NCI-H82 (cell line): Measurements from ENCODE around the gene RIMBP3C.
"Not testable (repeated sequence)": the region's sequence is repeated elsewhere in the genome, so short reads cannot be mapped to it uniquely, and the experiment has no call there.

Experiments used
- DNase-seq: peaks from one replicate; lab custom pipeline; 2025; lab: John Stamatoyannopoulos, UW

The RIMBP3C gene, protein sequence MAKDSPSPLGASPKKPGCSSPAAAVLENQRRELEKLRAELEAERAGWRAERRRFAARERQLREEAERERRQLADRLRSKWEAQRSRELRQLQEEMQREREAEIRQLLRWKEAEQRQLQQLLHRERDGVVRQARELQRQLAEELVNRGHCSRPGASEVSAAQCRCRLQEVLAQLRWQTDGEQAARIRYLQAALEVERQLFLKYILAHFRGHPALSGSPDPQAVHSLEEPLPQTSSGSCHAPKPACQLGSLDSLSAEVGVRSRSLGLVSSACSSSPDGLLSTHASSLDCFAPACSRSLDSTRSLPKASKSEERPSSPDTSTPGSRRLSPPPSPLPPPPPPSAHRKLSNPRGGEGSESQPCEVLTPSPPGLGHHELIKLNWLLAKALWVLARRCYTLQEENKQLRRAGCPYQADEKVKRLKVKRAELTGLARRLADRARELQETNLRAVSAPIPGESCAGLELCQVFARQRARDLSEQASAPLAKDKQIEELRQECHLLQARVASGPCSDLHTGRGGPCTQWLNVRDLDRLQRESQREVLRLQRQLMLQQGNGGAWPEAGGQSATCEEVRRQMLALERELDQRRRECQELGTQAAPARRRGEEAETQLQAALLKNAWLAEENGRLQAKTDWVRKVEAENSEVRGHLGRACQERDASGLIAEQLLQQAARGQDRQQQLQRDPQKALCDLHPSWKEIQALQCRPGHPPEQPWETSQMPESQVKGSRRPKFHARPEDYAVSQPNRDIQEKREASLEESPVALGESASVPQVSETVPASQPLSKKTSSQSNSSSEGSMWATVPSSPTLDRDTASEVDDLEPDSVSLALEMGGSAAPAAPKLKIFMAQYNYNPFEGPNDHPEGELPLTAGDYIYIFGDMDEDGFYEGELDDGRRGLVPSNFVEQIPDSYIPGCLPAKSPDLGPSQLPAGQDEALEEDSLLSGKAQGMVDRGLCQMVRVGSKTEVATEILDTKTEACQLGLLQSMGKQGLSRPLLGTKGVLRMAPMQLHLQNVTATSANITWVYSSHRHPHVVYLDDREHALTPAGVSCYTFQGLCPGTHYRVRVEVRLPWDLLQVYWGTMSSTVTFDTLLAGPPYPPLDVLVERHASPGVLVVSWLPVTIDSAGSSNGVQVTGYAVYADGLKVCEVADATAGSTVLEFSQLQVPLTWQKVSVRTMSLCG (N-terminal part only)

DNA sequence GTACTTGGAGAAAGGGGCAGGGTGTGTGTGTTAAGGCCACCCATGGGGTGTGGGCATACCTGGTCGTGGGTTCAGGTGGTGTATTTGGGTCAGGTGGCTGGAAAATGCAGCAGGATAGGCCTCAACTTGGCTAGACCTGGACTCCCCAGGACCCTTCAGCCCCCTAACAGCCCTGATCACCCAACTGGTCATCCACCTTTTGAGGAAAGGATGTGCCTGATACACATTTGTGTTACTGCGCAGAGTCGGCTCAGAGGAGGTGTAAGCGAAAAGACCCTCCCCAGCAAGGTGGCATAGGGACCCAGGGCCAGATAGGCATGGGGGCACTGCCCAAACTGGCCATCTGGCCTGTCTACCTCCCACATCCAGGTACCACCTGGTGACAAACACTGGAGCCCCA, at the start of gene RIMBP3C:
Gene RIMBP3C (minus strand): TSS at position 101 of the 400 bp plus-strand sequence. CDS start 485 bp downstream, outside the sequence.
- DNase-seq = not testable (repeated sequence)

DNA sequence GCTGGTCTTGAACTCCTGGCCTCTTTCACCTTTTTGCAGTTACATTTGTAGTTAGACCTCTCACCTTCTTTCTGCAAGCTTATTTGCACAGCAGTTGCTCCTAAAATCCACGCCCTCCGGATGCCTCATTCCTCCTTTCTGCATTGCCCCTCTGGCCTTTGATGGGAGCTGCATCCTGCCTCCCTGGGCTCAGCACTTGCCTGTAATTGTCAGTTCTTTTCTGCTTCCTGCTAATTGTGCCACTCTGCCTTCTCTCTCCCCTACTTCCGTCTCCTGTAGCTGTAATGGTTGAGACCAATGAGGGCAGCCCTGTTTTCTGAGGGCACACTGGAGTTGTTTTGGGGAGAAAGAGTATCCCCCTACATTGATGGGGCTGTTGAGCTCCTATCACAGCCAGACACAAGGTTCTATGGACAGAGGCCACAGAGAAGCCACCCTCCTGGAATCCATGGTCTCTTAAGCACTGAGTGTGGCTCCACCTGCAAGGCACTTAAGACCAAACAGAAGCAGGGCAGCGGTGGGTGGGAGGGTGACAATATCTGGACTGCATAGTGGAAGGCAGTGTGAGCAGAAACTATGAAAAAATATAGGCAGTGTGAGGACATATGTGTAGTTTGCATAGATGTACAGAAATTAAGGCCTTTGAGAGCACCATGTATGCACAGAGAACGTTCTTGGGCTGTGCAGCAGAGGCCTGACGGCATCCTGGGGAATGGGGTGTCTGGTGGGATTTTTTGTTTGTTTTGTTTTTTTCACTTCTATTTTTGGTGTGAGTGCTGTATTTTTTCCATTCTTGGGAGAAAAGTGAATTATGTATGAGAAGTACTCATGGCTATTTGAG, 48.0 kb upstream of the RIMBP3C start:
- DNase-seq = no peak

DNA sequence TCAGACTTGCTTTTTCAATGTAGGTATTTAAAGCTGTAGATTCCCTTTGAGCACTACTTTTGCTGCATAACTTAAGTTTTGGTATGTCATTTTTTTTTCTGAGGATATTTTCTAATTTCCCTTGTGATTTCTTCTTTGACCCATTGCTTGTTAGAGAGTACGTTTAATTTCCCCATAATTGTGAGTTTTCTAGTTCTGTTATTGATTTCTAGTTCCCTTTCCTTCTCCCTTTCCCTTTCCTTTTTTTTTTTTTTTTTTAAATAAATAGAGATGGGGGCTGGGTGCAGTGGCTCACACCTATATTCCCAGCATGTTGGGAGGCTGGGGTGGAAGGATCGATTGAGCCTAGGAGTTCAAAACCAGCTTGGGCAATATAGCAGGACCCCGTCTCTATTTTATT, 47.0 kb upstream of the RIMBP3C start:
- no peak for DNase-seq

DNA sequence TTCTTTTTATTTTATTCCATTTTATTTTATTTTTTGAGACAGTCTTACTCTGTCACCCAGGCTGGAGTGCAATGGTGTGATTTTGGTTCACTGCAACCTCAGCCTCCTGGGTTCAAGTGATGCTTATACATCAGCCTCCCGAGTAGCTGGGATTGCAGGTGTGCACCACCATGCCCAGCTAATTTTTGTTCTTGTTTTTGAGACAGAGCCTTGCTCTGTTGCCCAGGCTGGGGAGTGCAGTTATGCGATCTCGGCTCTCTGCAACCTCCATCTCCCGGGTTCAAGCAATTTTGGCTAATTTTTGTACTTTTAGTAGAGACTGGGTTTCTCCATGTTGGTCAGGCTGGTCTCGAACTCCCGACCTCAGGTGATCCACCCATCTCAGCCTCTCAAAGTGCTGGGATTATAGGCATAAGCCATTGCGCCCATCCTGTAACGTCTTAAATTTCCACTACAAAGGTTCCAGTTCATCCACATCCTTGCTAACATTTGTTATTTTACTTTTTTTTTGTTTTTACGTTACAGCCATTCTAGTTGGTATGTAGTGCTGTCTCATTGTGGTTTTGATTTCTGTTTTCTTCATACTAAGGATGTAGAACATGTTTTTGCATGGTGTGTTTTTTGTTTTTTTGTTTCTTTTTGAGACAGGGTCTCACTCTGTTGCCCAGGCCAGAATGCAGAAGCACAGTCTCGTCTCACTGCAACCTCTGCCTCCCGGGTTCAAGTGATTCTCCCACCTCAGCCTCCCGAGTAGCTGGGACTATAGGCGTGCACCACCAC, 45.3 kb upstream of the RIMBP3C start:
- not testable (repeated sequence) for DNase-seq

DNA sequence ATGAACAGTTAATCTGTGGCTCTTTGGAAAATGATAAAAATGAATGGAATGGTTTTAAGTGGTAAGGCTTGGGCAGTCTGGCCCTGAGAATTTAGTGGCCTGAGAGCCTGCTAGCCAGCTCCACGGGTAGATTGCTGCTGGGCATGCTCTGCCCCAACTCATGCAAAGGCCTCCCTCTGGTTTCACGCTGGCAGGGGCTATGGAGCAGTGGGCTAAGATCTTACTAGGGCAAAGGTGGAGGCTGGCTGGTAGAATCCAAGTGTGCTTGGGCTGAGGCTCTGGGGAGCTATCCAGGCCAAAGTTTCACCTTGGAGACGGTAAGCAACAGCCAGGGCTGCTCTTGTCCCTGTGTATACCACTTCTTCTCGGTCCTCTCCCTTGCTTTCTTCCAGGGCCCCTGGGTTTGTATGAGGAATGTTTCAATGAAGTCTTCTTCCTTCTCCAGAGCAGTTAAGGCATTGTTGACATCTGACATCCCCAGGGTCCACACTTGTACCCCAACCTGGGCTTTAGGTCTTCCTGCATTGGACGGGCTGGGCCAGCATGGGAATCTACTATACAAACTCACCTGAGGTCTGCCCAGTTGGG, 43.7 kb upstream of the RIMBP3C start:
- no peak for DNase-seq

DNA sequence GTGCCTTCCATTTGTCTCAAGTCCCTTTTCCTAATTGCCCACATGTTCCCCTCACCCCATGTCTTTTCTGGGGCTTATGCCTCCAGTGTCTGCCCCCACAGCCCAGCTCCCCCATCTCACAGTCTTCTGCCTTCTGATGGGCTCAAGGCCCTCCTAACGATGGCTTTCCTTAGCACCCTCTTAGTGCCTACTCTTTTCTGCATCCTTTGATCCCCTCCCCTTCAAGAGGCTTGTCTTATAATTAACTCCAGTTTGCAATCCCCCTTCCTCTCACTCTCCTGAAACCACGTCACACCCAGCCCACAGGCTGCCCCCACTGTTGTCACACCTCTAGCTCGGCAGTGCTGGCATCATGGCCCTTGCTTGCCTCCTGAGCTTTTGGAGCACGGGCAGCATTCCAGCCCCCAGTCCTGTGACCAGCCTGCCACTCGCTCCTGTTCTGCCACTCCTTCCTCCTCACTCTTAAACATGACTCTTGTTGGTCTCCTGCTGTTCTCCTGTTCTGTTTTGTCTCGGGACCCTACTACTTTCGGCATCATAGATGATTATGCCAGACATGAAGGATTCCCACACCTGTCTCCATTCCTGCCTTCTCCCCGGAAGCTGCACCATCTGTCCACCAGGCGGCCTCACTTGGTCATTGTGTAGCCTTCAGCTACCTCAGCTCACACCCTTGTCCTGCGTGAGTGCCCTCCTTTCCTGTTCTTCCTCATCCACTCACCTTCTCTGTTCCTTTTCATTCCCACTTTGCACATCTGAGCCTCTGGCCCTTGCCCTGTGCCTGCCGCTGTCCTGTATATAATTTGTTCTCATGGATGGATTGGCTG, 42.4 kb upstream of the RIMBP3C start:
- DNase-seq = peak; percentile 37

DNA sequence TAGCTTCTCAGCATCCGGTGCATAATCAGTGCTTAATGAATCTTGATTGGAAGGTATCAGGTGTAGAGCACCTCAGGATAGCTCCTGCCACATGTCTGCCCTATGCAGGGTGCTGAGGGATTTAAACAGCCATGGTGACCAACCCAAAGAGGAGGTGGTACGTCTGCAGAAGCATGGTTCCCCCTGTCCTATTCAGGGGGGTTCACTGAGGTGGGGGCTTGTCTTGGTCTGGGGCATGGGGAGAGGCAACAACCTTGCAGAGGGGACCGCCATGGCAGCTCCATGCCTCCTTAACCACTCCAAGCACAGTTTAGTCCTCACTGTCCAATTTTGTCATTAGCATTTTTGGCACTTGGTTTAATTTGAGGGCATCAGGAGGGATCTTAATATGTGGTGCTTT, 41.2 kb upstream of the RIMBP3C start:
- DNase-seq = no peak

DNA sequence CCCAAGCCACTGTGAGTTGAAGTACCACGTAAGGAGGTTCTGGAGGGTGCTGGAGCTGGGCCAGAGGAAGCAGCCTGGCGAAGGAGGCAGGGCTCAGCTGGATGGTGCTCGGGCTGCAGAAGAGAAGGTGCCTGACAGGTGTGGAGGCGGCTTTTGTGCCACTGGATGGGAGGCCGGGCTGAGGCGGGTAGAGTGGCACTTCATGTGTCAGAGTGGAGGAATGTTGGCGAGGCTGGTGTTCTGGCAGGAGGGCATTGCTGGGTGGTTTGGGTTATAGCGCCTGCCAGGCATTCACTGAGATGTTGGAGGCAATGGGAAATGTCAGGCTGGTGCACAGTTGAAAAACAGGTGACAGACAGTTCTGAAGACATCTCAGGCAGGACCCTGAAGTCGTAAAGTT, 40.4 kb upstream of the RIMBP3C start:
- no peak for DNase-seq

DNA sequence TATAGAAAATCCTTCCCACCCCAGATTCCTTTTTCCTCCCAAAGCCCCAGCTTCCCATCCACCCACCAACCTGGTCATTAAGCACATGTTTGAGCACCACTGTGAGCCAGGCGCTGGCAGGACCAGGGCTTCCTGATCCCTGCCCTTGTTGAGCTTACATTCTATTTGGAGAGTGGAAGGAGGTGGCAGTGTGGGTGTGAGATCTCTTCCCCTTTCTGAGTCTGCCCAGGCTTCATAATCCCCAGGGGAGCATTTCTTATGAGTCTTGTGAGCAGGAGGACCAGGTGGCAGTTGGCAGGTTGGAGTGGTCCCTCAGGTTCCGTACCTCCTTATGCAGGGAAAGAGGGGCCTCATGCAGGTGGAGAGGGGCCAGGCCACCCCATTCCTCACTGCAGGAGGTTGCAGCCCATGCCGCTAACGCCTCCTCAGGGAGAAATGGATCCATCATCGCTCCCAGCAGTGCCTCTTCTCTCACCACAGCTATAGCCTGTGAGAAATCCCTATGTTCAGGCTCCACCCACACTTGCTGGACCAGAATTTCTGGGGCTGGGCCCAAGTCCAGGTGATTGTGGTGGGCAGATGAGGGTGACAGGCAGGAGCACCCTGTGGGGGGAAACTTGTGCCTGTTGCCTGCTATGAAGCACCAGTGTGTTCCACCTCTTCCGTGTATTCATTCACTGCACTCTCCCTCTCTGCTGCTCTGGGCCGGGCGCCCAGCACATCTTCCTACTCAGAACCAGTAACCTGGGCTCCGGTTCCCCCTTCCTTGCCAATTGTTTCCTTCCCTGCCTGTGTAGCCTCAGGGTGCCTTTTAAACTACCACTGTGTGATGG, 39.8 kb upstream of the RIMBP3C start:
- no peak for DNase-seq

DNA sequence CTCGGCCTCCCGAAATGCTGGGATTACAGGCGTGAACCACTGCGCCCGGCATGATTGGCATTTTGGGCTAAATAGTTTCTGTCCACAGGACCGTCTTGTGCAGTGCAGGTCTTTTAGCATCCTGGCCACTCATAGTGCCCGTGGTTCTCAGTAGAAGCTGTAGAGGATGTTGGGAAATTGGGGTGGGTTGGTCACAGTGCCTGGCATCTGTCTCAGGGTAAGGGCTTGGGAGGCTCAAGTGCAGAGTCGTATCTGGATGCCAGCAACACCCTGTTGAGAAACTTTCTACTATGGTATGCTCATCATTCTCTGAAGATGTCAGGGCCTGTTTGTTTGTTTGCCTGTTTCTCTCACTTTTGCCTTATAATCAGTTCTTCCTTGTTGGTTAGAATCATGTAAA, 38.1 kb upstream of the RIMBP3C start:
- no peak for DNase-seq

DNA sequence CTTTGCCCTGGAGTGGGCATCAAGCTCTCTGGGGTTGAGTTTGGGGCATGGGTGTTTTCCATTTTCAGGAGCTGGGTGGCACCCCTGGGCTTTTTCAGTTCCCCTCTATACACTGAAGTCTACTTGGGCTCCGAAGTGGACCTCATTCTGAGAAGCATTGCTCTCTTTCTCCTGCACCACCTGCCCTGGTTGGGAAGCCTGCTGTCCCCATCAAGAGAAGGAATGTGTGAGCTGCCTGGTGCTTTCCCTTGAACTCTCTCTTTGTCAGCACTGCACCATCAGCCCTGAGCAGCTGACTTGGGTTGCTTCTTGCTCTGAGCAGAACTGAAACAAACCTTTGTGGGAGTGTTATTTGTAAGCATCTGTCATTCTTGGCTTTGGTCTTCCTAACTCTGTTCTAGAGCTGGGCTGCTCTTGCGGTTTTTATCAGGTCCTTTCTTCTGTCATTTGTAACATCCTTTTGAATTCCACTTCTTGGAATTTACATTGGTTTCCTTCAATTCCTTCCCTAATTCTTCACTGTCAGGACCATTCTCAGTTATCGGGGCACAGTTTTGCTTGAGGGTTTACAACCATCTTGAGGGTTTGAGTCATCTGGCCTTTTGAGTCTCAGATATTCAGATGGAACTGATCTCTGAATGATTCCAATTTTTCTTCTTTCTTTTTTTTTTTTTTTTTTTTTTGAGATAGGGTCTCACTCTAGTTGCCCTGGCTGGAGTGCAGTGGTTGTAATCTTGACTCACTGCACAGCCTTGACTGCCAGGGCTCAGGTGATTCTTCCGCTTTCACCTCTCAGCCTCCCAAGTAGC, 36.7 kb upstream of the RIMBP3C start:
- no peak for DNase-seq

DNA sequence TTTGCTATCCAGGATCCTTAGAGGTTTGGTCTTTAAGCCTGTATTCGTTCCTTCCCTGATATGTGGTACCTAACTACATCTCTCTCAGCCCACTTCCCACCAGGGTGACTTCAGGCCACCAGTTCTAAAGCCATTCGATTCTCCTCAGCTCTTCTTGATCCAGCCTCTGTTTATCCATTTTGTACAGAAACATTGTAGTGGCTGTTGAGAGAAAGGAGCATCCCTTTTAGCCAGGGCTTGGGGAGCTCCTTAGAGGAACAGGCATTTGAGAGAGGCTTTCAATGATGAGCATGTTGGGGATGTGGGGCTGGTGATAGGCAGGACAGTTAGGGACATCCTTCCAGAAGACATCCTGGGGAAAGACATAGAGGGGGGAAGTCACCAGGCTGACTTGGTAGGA, 34.1 kb upstream of the RIMBP3C start:
- no peak for DNase-seq

DNA sequence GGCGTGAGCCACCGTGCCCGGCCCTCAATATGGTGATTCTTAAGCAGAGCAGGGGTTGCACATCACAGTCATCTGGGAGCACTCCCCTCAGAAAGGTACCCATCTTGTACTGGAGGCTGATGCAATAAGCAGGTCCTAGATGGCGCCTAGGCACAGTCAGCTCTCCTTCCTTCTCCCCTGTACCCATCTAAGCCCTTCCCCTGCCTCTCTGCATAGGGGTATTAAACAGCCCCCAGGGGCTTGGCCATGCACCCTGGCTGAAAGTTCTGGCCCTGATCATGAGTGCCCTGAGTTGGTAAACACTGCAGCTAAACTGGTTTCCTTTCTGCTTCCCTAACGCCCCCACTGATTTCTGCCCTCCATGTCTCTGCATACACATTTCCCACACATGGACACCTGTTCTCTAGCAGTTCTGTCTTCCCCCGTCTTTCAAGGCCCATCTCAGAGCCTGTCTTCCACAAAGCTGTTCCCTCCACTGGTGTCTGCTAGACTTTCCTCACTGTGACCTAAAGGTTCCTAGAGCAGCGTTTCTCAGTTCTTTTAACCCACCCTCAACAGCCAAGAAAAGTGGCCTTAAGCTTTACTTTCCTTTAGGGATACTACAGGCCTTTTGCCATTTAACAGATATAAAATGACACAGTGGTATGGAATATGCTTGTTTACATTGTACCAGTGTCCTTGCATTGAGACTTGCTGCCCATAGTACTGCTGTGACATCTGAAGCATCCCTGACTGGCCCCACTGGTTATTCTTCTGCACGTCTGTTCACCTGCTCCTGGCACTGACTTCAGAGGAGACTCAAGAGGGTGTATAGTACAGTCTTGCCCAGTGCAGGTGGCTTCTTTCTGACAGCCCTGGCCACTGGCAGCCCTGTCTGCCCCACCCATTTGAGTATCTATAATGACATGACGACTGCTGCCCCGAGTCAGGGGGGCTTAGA, 31.8 kb upstream of the RIMBP3C start:
- DNase-seq = no peak

DNA sequence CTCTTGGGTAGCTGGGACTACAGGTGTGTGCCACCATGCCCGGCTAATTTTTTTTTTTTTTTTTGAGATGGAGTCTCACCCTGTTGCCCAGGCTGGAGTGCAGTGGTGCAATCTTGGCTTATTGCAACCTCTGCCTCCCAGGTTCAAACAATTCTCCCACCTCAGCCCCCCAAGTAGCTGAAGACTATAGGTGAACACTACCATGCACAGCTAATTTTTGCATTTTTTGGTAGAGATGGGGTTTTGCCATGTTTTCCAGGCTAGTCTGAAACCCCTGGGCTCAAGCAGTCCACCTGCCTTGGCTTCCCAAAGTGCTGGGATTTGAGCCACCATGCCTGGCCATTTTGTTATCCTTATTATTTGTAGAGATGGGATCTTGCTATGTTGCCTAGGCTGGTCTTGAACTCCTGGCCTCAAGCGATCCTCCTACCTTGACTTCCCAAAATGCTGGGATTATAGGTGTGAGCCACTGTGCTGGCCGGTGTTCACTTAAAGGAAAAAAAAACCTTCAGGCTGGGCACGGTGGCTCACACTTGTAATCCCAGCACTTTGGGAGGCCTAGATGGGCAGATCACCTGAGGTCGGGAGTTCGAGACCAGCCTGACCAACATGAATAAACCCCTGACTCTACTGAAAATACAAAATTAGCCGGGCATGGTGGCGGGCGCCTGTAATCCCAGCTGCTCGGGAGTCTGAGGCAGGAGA, 29.9 kb upstream of the RIMBP3C start:
- DNase-seq = not testable (repeated sequence)

DNA sequence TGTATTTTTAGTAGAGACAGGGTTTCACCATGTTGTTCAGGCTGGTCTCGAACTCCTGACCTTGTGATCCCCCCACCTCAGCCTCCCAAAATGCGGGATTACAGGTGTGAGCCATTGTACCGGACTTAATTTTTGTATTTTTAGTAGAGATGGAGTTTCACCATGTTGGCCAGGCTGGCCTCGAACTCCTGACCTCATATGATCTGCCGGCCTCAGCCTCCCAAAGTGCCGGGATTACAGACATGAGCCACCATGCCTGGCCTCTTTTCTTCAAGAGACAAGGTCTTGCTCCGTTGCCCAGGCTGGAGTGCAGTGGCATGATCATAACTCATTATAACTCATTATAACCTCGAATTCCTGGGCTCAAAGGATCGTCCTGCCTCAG, 29.4 kb upstream of the RIMBP3C start:
- DNase-seq = not testable (repeated sequence)

DNA sequence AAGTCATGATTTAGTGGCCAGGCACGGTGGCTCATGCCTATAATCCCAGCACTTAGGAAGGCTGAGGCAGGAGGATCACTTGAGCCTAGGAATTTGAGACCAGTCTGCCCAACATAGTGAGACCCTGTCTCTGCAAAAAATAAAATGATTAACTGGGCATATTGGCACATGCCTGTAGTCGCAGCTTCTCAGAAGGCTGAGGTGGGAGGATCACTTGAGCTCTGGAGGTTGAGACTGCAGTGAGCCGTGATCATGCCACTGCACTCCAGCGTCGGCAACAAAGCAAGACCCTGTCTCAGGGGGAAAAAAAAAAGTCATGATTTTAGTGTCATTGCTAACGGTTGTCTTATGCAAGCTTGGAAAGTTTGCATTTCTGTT, 28.2 kb upstream of the RIMBP3C start:
- DNase-seq = no peak
